GM06990 (cell line): ENCODE measurements around the gene KCTD5.

Source experiments
- DNase-seq: peaks from one replicate; pipeline ENCODE4 v3.0.0-alpha.2; 2011; ENCODE audit not compliant: insufficient read length; ENCODE audit errors: extremely low read depth
- H3K27me3 ChIP-seq: replicated peaks from 2 replicates; pipeline ENCODE4 v1.6.0; 2011; ENCODE audit warnings: low read length; ENCODE audit not compliant: control insufficient read depth, insufficient read depth
- H3K36me3 ChIP-seq: 2 replicates; pipeline ENCODE4 v1.5.1; 2011; ENCODE audit warnings: low read length; ENCODE audit not compliant: control insufficient read depth, insufficient read depth
- H3K4me3 ChIP-seq: replicated peaks from 2 replicates; pipeline ENCODE4 v1.5.1; 2011; ENCODE audit warnings: low read depth, mild to moderate bottlenecking, control low read depth, low read length
- CTCF ChIP-seq: IDR thresholded peaks from 2 replicates; pipeline ENCODE4 v1.5.1; 2011; ENCODE audit warnings: low read length, control low read depth, mild to moderate bottlenecking, inconsistent platforms; ENCODE audit not compliant: insufficient read depth, poor library complexity, severe bottlenecking

The KCTD5 gene

GRCh38 chr16:2749476-2749875, 67.2 kb downstream of the KCTD5 start:
- DNase-seq: no peak
- no peaks in the 10 kb centered on the region; the same call in 1 of the 2 replicates for H3K36me3 ChIP-seq
- no peak overlapping the region for H3K4me3 ChIP-seq
- TF ChIP-seq CTCF: no peak
- H3K27me3 ChIP-seq: no peaks in the 10 kb centered on the region

GRCh38 chr16:2749936-2750335, 67.6 kb downstream of the KCTD5 start:
- no peak for TF ChIP-seq CTCF
- Histone ChIP-seq H3K36me3 (no peaks in the 10 kb centered on the region; the same call in 1 of the 2 replicates), H3K4me3 (no peak overlapping the region), H3K27me3 (no peaks in the 10 kb centered on the region)
- DNase-seq: no peak

- H3K27me3 ChIP-seq: no peaks in the 10 kb centered on the region
- peaks cover 3% of the 10 kb centered on the region for H3K36me3 ChIP-seq
- H3K4me3 ChIP-seq: peak overlapping the region; percentile 75
- no peak for TF ChIP-seq CTCF
- no peak for DNase-seq
These were observed 69.3 kb downstream of the KCTD5 start for GRCh38 chr16:2751577-2752034.

GRCh38 chr16:2752035-2752849, 69.9 kb downstream of the KCTD5 start, which contains the start of gene SRRM2:
SRRM2 (plus strand) TSS chr16:2752638; CDS start chr16:2756365, 3,727 bp downstream.
- H3K27me3 ChIP-seq: no peaks in the 10 kb centered on the region
- H3K36me3 ChIP-seq: peaks cover 5% of the 10 kb centered on the region
- no peak for TF ChIP-seq CTCF
- DNase-seq: peak; percentile 99
- peak within 1 kb of the TSS; percentile 75 for H3K4me3 ChIP-seq

- Histone ChIP-seq H3K36me3 (peaks cover 13% of the 10 kb centered on the region), H3K4me3 (peak overlapping the region; percentile 75), H3K27me3 (no peaks in the 10 kb centered on the region)
- TF ChIP-seq CTCF: no peak
- DNase-seq: peak; percentile 90
These were observed 70.8 kb downstream of the KCTD5 start for GRCh38 chr16:2752850-2753732.
